ENCODE measurements around the gene C10orf120.

DNA sequence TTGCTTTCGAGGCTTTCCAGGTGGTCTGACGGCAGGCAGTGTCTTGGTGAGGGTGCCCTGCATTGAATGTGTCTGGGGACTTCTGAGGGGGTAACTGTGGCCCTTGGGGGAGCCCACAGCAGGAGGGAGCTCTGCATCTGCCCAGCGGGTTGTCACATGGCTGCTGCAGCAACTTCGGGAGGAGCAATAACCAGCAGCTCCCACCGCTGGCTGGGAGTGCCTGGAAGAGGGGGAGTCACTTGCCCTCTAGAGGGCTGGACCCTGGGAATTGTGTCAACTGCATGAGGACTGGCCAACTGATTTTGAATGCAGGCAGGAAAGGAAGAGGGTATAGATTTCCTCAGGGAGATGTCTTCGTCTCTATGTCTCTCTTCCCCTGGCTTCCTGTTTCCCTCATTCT lies 26.4 kb downstream of the C10orf120 start:
- TF ChIP-seq, protein P1, sequence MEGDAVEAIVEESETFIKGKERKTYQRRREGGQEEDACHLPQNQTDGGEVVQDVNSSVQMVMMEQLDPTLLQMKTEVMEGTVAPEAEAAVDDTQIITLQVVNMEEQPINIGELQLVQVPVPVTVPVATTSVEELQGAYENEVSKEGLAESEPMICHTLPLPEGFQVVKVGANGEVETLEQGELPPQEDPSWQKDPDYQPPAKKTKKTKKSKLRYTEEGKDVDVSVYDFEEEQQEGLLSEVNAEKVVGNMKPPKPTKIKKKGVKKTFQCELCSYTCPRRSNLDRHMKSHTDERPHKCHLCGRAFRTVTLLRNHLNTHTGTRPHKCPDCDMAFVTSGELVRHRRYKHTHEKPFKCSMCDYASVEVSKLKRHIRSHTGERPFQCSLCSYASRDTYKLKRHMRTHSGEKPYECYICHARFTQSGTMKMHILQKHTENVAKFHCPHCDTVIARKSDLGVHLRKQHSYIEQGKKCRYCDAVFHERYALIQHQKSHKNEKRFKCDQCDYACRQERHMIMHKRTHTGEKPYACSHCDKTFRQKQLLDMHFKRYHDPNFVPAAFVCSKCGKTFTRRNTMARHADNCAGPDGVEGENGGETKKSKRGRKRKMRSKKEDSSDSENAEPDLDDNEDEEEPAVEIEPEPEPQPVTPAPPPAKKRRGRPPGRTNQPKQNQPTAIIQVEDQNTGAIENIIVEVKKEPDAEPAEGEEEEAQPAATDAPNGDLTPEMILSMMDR (IDR thresholded peaks at IDR 0.05), result no peak
- no peak for TF ChIP-seq EZH2 (IDR thresholded peaks at IDR 0.05; ENCODE audit: borderline replicate concordance, insufficient read depth, low read depth, low read length, poor library complexity, severe bottlenecking)
